ENCODE results near the gene MMP23B. TPM values are rescaled to one million over a fixed set of nuclear protein-coding genes. Genes with fewer than 3 reads are reported as not detected.

MMP23B gene
- total RNA-seq, 4 donors from 2014 or later, result 1.2 to 6.6 (median 3.8) TPM

DNA sequence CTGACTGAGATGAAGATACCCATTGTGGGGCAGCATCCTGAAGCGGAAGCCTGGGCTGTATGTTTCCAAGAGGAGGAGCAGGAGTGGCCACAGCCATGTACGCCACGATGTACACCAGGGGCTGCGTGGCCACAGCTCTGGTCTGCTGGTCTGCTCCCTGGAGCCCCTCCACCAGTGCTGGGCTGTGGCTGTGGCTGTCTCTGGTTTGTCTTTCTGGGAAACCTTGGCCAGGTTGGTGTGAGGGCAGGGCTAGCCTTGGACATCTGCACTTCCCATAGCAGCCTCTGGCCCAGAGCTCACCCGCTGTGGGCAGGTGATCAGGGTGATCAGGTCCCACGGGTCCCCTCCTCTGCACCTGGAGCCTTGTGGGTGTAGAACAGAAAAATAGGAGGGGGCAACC is 14.0 kb upstream of the MMP23B start:
- no peak for DNase-seq (ENCODE audit: low spot score in 2 of 2)
- Histone ChIP-seq H3K27me3 (no peaks in the 10 kb centered on the region), H3K9me3 (no peaks in the 10 kb centered on the region), H3K4me1 (peaks cover 0 to 48% (median 28%) of the 10 kb centered on the region in 4 donors), H3K4me3 (no peak overlapping the region), H3K36me3 (peaks cover 0 to 44% (median 0%) of the 10 kb centered on the region in 3 donors), H3K27ac (no peak overlapping the region)
- WGBS, 2 donors, result 88 to 94% methylated on average over 3 to 5 of the region's 6 CpGs
- TF ChIP-seq EP300 (IDR thresholded peaks at IDR 0.05) (no peak), POLR2A (IDR thresholded peaks at IDR 0.05) (no peak)
- TF ChIP-seq, protein P1, sequence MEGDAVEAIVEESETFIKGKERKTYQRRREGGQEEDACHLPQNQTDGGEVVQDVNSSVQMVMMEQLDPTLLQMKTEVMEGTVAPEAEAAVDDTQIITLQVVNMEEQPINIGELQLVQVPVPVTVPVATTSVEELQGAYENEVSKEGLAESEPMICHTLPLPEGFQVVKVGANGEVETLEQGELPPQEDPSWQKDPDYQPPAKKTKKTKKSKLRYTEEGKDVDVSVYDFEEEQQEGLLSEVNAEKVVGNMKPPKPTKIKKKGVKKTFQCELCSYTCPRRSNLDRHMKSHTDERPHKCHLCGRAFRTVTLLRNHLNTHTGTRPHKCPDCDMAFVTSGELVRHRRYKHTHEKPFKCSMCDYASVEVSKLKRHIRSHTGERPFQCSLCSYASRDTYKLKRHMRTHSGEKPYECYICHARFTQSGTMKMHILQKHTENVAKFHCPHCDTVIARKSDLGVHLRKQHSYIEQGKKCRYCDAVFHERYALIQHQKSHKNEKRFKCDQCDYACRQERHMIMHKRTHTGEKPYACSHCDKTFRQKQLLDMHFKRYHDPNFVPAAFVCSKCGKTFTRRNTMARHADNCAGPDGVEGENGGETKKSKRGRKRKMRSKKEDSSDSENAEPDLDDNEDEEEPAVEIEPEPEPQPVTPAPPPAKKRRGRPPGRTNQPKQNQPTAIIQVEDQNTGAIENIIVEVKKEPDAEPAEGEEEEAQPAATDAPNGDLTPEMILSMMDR (IDR thresholded peaks at IDR 0.05), result no peak

DNA sequence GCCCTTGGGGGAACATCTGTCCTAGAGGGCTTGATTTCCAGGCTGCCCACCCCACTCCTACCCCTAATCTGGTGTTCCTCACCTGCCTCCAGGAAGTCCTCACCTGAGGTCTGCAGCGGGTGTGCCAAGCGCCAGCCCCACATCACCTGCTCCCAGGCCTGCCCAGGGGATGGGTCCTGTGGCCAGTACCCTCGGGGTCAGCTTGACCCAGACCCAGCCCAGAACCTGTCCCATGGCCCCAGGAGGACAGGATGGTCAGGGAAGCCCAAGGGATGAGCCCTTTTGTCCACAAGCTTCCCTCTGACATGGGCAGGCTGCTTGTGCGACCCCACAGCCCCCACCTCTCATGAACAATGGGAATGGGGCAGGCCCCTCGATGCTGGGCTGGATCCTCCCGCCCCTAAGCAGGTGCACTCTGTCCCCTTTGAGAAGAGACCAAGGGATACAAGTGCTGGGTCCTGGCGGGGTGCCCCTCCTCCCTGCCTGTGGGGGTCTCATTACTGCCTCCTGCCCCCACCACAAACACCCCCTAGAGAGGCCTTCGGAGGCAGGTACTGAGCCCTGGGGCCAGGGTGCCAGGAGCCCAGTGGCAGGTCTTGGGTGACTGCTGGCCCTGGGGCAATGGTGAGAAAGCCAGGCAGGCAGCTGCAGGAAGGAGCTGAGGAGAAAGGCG is 13.4 kb upstream of the MMP23B start:
- peaks cover 0 to 44% (median 25%) of the 10 kb centered on the region in 4 donors for H3K4me1 ChIP-seq
- no peak overlapping the region for H3K27ac ChIP-seq
- DNase-seq (ENCODE audit: low spot score in 2 of 2), result no peak
- H3K36me3 ChIP-seq, result peaks cover 0 to 49% (median 0%) of the 10 kb centered on the region in 3 donors
- 95 to 98% methylated on average over 8 to 9 of the region's 9 CpGs for WGBS, 2 donors
- H3K4me3 ChIP-seq, result no peak overlapping the region
- no peaks in the 10 kb centered on the region for H3K9me3 ChIP-seq
- H3K27me3 ChIP-seq, result no peaks in the 10 kb centered on the region
- TF ChIP-seq POLR2A (IDR thresholded peaks at IDR 0.05) (no peak), EP300 (IDR thresholded peaks at IDR 0.05) (no peak)
- TF ChIP-seq, protein P1 (IDR thresholded peaks at IDR 0.05), result no peak

DNA sequence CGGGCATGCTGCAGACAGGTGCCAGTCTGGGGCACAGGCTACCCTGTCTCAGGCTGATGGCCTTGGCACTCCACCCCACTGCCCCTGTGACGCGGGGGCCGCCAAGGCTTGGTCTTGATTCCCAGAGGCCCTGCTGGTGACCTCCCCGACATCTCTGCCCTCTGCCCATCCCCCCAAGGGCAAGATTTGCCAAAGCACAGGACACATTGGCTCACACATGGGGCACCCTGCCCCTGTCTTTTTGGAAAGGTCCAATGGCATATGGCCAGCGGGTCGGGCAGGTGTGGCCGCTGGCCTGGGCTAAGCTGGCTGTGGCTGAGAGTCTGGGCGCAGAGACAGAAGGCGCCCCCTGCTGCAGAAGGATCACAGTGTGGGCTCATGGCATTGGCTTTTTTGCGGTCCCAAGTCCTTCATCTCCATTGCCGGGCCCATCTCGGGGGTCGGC is 12.0 kb upstream of the MMP23B start:
- 68 to 76% methylated on average over 5 to 14 of the region's 14 CpGs for WGBS, 2 donors
- DNase-seq (ENCODE audit: low spot score in 2 of 2), result no peak
- H3K4me3 ChIP-seq, result no peak overlapping the region
- peaks cover 0 to 63% (median 0%) of the 10 kb centered on the region in 3 donors for H3K36me3 ChIP-seq
- peaks cover 0 to 30% (median 13%) of the 10 kb centered on the region in 4 donors for H3K4me1 ChIP-seq
- no peak overlapping the region for H3K27ac ChIP-seq
- no peaks in the 10 kb centered on the region for H3K9me3 ChIP-seq
- H3K27me3 ChIP-seq, result no peaks in the 10 kb centered on the region
- TF ChIP-seq POLR2A (IDR thresholded peaks at IDR 0.05), result no peak
- TF ChIP-seq, protein P1 (IDR thresholded peaks at IDR 0.05), result no peak
- no peak for TF ChIP-seq EP300 (IDR thresholded peaks at IDR 0.05)

DNA sequence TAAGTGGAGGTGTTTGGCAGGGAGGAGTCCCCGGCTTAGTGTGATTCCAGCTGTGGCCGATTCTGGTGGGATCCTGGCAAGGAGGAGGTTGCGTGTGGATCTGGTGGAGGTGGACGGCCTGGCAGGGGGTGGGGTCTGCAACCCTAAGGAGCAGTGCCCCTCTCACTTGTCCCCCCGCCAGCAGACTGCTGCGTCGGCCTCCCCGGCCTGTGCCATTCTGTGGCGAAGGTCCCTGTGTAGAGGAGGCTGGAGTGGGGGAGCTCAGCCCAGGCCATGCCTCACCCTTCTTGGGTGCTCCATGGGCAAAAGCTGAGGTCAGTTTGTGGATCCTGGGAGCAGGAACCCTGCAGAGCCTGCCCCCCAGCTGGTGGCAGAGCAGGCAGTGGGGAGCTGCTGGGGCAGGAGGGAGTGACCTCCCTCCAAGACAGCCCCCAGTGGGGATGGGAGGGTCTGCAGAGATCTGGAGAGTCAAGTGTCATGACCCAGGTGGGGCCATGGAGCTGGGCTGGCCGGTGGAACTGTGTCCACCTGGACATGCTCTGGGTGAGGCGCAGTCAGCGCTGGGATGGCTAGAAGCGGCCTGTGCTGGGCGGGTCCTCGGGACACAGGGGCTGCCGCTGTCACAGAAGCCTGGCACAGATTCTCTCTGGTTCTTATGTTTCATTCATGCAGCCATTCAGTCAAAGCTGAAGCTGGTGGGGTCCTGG is 11.4 kb upstream of the MMP23B start:
- TF ChIP-seq POLR2A (IDR thresholded peaks at IDR 0.05) (no peak), EP300 (IDR thresholded peaks at IDR 0.05) (no peak)
- TF ChIP-seq, protein P1 (IDR thresholded peaks at IDR 0.05), result no peak
- Histone ChIP-seq H3K27ac (no peak overlapping the region), H3K27me3 (no peaks in the 10 kb centered on the region), H3K9me3 (no peaks in the 10 kb centered on the region), H3K4me1 (peaks cover 0 to 30% (median 13%) of the 10 kb centered on the region in 4 donors), H3K36me3 (peaks cover 0 to 70% (median 0%) of the 10 kb centered on the region in 3 donors), H3K4me3 (no peak overlapping the region)
- WGBS, 2 donors, result 76 to 81% methylated on average over 5 to 16 of the region's 16 CpGs
- no peak for DNase-seq (ENCODE audit: low spot score in 2 of 2)

Measured in tibial nerve (tissue), 4 donors.